ENCODE measurements around the gene GMNN. TPM values are rescaled to one million over a fixed set of nuclear protein-coding genes. Genes with fewer than 3 reads are reported as not detected.
A peak's percentile ranks its signal among the peaks of the same experiment; 100 is the strongest.

Gene GMNN
- polyA plus RNA-seq, 4 donors, result 20.8 to 48.3 (median 33.8) TPM

DNA sequence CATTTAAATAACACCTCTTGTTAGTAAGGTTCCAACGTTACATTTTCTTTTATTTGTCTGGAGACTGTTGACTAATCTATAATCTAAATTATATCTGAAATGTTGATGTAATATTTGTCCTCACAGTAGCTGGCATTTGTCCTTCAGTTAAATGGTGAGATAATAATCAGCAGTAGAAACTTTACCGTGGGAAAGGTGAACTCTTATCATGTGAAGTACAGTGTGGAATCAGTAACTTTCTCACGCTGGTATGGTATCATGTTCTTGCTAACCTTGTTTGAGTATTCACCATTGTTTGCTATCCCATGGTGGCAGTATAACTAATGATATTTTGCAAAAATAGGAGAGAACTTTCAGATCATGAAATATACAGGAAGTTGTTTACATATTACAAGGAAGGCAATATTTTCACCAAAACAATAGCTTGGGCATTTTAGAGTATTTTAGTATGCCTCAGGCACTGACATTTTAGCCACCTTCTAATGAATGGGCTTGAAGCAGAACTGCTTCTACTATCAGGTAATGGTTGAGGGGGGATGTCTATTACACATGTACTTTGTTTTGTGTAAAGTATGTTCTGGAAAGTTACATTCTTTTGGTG, 4.8 kb downstream of the GMNN start:
- 6 to 44% (median 12%) methylated on average over 3 of the region's 3 CpGs for WGBS, 3 donors
- FAIRE-seq (no peak), DNase-seq (peak; percentile 52 to 68)
- H3K27me3 ChIP-seq (ENCODE audit: control insufficient read depth in 3 of 3, insufficient read depth in 3 of 3, low read length in 3 of 3), result no peaks in the 10 kb centered on the region
- peaks cover 0 to 11% (median under 1%) of the 10 kb centered on the region in 3 donors for H3K36me3 ChIP-seq (ENCODE audit: control insufficient read depth in 3 of 3, insufficient read depth in 2 of 3, low read depth in 1 of 3, low read length in 3 of 3)
- H3K4me1 ChIP-seq (ENCODE audit: control insufficient read depth in 3 of 3, insufficient read depth in 2 of 3, low read depth in 1 of 3, low read length in 2 of 3), result peaks cover 0 to 6% (median 3%) of the 10 kb centered on the region in 3 donors
- no peaks in the 10 kb centered on the region for H3K9me3 ChIP-seq (ENCODE audit: control insufficient read depth in 2 of 2, insufficient read depth in 1 of 2, low read depth in 1 of 2, low read length in 1 of 2)
- peak overlapping the region in 1 of 3 donors; percentile 3 for H3K27ac ChIP-seq (ENCODE audit: low read depth in 1 of 3, low read length in 2 of 3)
- no peak overlapping the region for H3K4me3 ChIP-seq (ENCODE audit: low read depth in 1 of 3, low read length in 3 of 3)

DNA sequence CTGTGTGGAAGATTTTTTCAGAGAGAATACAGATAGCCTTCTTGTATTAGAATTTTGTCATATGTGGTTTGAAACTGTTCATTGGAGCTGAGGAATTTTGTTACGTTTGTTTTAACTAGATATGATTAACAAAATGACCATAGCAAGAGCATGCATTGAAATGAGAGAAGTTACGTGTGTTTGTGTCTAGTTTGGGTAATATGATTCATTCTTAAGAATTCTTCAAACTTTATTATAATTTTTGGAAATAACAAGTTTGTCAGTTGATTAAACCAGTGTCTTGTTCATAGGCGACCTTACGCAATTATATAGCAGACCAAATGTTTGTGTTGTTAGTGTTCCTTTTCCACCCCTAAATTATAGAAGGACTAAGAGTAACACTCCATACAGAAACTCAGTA, 5.5 kb downstream of the GMNN start:
- 80 to 89% (median 86%) methylated on average over 4 of the region's 4 CpGs for WGBS, 3 donors
- FAIRE-seq, result no peak
- no peak for DNase-seq
- Histone ChIP-seq H3K27me3 (ENCODE audit: control insufficient read depth in 3 of 3, insufficient read depth in 3 of 3, low read length in 3 of 3) (no peaks in the 10 kb centered on the region), H3K36me3 (ENCODE audit: control insufficient read depth in 3 of 3, insufficient read depth in 2 of 3, low read depth in 1 of 3, low read length in 3 of 3) (peaks cover 0 to 11% (median 2%) of the 10 kb centered on the region in 3 donors), H3K9me3 (ENCODE audit: control insufficient read depth in 2 of 2, insufficient read depth in 1 of 2, low read depth in 1 of 2, low read length in 1 of 2) (no peaks in the 10 kb centered on the region), H3K4me3 (ENCODE audit: low read depth in 1 of 3, low read length in 3 of 3) (no peak overlapping the region), H3K27ac (ENCODE audit: low read depth in 1 of 3, low read length in 2 of 3) (no peak overlapping the region), H3K4me1 (ENCODE audit: control insufficient read depth in 3 of 3, insufficient read depth in 2 of 3, low read depth in 1 of 3, low read length in 2 of 3) (peaks cover 0 to 6% (median 3%) of the 10 kb centered on the region in 3 donors)

GRCh38 chr6:24788031-24788665, 13.4 kb downstream of the GMNN start:
- FAIRE-seq, result no peak
- Histone ChIP-seq H3K9me3 (ENCODE audit: control insufficient read depth in 2 of 2, insufficient read depth in 1 of 2, low read depth in 1 of 2, low read length in 1 of 2) (no peaks in the 10 kb centered on the region), H3K27me3 (ENCODE audit: control insufficient read depth in 3 of 3, insufficient read depth in 3 of 3, low read length in 3 of 3) (no peaks in the 10 kb centered on the region), H3K4me3 (ENCODE audit: low read depth in 1 of 3, low read length in 3 of 3) (no peak overlapping the region), H3K4me1 (ENCODE audit: control insufficient read depth in 3 of 3, insufficient read depth in 2 of 3, low read depth in 1 of 3, low read length in 2 of 3) (no peaks in the 10 kb centered on the region), H3K27ac (ENCODE audit: low read depth in 1 of 3, low read length in 2 of 3) (no peak overlapping the region), H3K36me3 (ENCODE audit: control insufficient read depth in 3 of 3, insufficient read depth in 2 of 3, low read depth in 1 of 3, low read length in 3 of 3) (peaks cover 2 to 8% (median 4%) of the 10 kb centered on the region in 3 donors)
- 90 to 95% (median 90%) methylated on average over 4 of the region's 4 CpGs for WGBS, 3 donors
- DNase-seq, result no peak

DNA sequence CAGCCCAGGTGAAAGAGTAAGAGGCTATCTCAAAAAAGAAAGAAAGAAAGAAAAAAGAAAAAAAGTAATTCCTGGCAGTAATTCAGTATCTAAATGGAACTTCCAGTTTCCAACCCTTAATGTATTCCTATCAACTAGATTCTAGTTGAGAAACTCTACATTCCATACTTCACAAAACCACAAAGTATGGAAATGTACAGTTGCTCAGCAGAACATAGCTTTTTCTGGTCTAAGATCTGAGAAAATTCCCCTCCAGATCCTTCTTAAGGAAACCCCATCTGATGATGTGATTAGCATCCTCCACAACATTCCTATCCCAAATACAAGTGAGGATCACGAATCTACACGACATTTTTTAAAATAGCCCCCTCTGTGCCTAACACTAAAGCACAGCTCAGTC, 20.4 kb downstream of the GMNN start:
- no peaks in the 10 kb centered on the region for H3K4me1 ChIP-seq (ENCODE audit: control insufficient read depth in 3 of 3, insufficient read depth in 2 of 3, low read depth in 1 of 3, low read length in 2 of 3)
- H3K36me3 ChIP-seq (ENCODE audit: control insufficient read depth in 3 of 3, insufficient read depth in 2 of 3, low read depth in 1 of 3, low read length in 3 of 3), result no peaks in the 10 kb centered on the region
- WGBS, 3 donors, result 88 to 94% (median 92%) methylated on average over 2 of the region's 2 CpGs
- no peak overlapping the region for H3K27ac ChIP-seq (ENCODE audit: low read depth in 1 of 3, low read length in 2 of 3)
- FAIRE-seq, result no peak
- H3K4me3 ChIP-seq (ENCODE audit: low read depth in 1 of 3, low read length in 3 of 3), result no peak overlapping the region
- no peak for DNase-seq
- no peaks in the 10 kb centered on the region for H3K9me3 ChIP-seq (ENCODE audit: control insufficient read depth in 2 of 2, insufficient read depth in 1 of 2, low read depth in 1 of 2, low read length in 1 of 2)
- no peaks in the 10 kb centered on the region for H3K27me3 ChIP-seq (ENCODE audit: control insufficient read depth in 3 of 3, insufficient read depth in 3 of 3, low read length in 3 of 3)

DNA sequence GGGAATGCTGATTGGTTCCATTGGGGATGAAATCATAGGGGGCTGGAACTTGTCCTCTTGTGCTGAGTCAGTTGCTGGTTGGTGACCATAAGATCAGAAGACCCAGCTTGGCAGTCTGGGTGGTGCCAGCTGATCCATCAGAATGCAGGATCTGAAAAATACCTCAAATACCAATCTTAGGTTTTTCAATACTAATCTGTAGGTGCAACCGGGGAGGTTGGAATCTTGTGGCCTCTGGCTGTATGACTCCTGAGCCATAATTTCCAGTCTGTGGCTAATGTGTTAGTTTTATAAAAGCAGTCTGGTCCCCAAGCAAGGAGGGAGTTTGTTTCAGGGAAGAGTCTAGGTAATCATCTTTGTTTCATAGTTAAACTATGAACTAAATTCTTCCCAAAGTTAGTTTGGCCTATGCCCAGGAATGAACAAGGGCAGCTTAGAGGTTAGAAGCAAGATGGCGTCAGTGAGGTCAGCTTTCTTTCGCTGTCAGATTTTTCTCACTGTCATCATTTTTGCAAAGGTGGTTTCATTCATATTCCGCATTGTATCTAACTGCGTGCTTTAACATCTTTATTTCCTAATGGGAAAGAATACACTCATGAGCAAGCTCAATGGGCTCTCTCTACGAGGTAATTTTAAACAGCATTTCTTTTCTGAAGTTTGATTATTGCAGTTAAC, 22.0 kb downstream of the GMNN start:
- Histone ChIP-seq H3K9me3 (ENCODE audit: control insufficient read depth in 2 of 2, insufficient read depth in 1 of 2, low read depth in 1 of 2, low read length in 1 of 2) (no peaks in the 10 kb centered on the region), H3K27ac (ENCODE audit: low read depth in 1 of 3, low read length in 2 of 3) (no peak overlapping the region), H3K4me3 (ENCODE audit: low read depth in 1 of 3, low read length in 3 of 3) (no peak overlapping the region), H3K4me1 (ENCODE audit: control insufficient read depth in 3 of 3, insufficient read depth in 2 of 3, low read depth in 1 of 3, low read length in 2 of 3) (no peaks in the 10 kb centered on the region), H3K36me3 (ENCODE audit: control insufficient read depth in 3 of 3, insufficient read depth in 2 of 3, low read depth in 1 of 3, low read length in 3 of 3) (no peaks in the 10 kb centered on the region), H3K27me3 (ENCODE audit: control insufficient read depth in 3 of 3, insufficient read depth in 3 of 3, low read length in 3 of 3) (no peaks in the 10 kb centered on the region)
- WGBS, 3 donors, result 93 to 97% (median 96%) methylated on average over 6 of the region's 6 CpGs
- DNase-seq, result no peak
- no peak for FAIRE-seq

GRCh38 chr6:24797596-24798216, 23.0 kb downstream of the GMNN start:
- DNase-seq (no peak), FAIRE-seq (no peak)
- no peaks in the 10 kb centered on the region for H3K36me3 ChIP-seq (ENCODE audit: control insufficient read depth in 3 of 3, insufficient read depth in 2 of 3, low read depth in 1 of 3, low read length in 3 of 3)
- no peak overlapping the region for H3K4me3 ChIP-seq (ENCODE audit: low read depth in 1 of 3, low read length in 3 of 3)
- H3K27ac ChIP-seq (ENCODE audit: low read depth in 1 of 3, low read length in 2 of 3), result no peak overlapping the region
- WGBS, 3 donors, result 71 to 84% (median 82%) methylated on average over 6 of the region's 6 CpGs
- no peaks in the 10 kb centered on the region for H3K27me3 ChIP-seq (ENCODE audit: control insufficient read depth in 3 of 3, insufficient read depth in 3 of 3, low read length in 3 of 3)
- H3K4me1 ChIP-seq (ENCODE audit: control insufficient read depth in 3 of 3, insufficient read depth in 2 of 3, low read depth in 1 of 3, low read length in 2 of 3), result no peaks in the 10 kb centered on the region
- H3K9me3 ChIP-seq (ENCODE audit: control insufficient read depth in 2 of 2, insufficient read depth in 1 of 2, low read depth in 1 of 2, low read length in 1 of 2), result no peaks in the 10 kb centered on the region

- no peak for DNase-seq
- FAIRE-seq, result no peak
- 87 to 92% (median 87%) methylated on average over 13 of the region's 13 CpGs for WGBS, 3 donors
- Histone ChIP-seq H3K36me3 (ENCODE audit: control insufficient read depth in 3 of 3, insufficient read depth in 2 of 3, low read depth in 1 of 3, low read length in 3 of 3) (no peaks in the 10 kb centered on the region), H3K27ac (ENCODE audit: low read depth in 1 of 3, low read length in 2 of 3) (no peak within 1 kb of the TSS), H3K9me3 (ENCODE audit: control insufficient read depth in 2 of 2, insufficient read depth in 1 of 2, low read depth in 1 of 2, low read length in 1 of 2) (no peaks in the 10 kb centered on the region), H3K27me3 (ENCODE audit: control insufficient read depth in 3 of 3, insufficient read depth in 3 of 3, low read length in 3 of 3) (no peaks in the 10 kb centered on the region), H3K4me1 (ENCODE audit: control insufficient read depth in 3 of 3, insufficient read depth in 2 of 3, low read depth in 1 of 3, low read length in 2 of 3) (peaks cover 0 to 2% (median 0%) of the 10 kb centered on the region in 3 donors), H3K4me3 (ENCODE audit: low read depth in 1 of 3, low read length in 3 of 3) (no peak within 1 kb of the TSS)
These were observed 24.2 kb downstream of the GMNN start, which contains the start of gene ARMH2 for GRCh38 chr6:24798740-24799540. TSS of gene ARMH2 (minus strand) at chr6:24798917. CDS start at chr6:24798857, 60 bp downstream.

DNA sequence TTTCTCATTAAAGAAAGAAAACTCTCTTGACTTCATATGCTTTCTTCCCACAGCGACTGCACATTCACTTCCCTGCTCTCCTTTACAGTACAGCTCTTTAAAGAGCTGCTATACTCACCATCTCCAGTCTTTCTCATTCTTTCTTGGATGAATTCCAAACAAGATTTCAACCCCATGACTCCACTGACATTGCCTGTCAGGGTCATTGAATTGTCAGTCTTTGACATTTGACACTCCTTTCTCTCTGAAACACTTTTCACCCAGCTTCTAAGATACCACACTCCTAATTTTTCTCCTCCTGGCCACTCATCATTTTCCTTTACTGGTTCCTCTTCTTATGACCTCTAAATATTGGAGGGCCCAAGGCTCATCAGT, 24.8 kb downstream of the GMNN start:
- Histone ChIP-seq H3K27ac (ENCODE audit: low read depth in 1 of 3, low read length in 2 of 3) (no peak overlapping the region), H3K9me3 (ENCODE audit: control insufficient read depth in 2 of 2, insufficient read depth in 1 of 2, low read depth in 1 of 2, low read length in 1 of 2) (no peaks in the 10 kb centered on the region), H3K4me1 (ENCODE audit: control insufficient read depth in 3 of 3, insufficient read depth in 2 of 3, low read depth in 1 of 3, low read length in 2 of 3) (peaks cover 0 to 2% (median 0%) of the 10 kb centered on the region in 3 donors), H3K4me3 (ENCODE audit: low read depth in 1 of 3, low read length in 3 of 3) (no peak overlapping the region), H3K27me3 (ENCODE audit: control insufficient read depth in 3 of 3, insufficient read depth in 3 of 3, low read length in 3 of 3) (no peaks in the 10 kb centered on the region), H3K36me3 (ENCODE audit: control insufficient read depth in 3 of 3, insufficient read depth in 2 of 3, low read depth in 1 of 3, low read length in 3 of 3) (no peaks in the 10 kb centered on the region)
- 79 to 99% (median 85%) methylated on average over 1 of the region's 1 CpG for WGBS, 3 donors
- FAIRE-seq (no peak), DNase-seq (no peak)
